Panc1 (cell line): ENCODE data around the gene FANCC. TPM values are rescaled to one million over a fixed set of nuclear protein-coding genes. Genes with fewer than 3 reads are reported as not detected.

ENCODE experiments used
- ATAC-seq: fragments of 200-7000 bp; cut with Tn5 transposase; 2 replicates; pipeline ENCODE4 v1.9.1; 2020; ENCODE audit warnings: mild to moderate bottlenecking, moderate library complexity
- BruUV-seq: library from RNA; stranded (reverse); fragments of 400-500 nt; replicated peaks from 2 replicates; lab custom pipeline; 2021; lab: Mats Ljungman, UMichigan
- CTCF ChIA-PET: fragments of 300-600 bp; sonication (Branson Sonifier 250); formaldehyde crosslinking; loops from one replicate; lab custom pipeline; 2022; ENCODE audit warnings: antibody characterized with exemption; lab: Charles Lee
- POLR2A ChIA-PET: fragments of 300-600 bp; sonication (Branson Sonifier 250); formaldehyde crosslinking; loops from one replicate; lab custom pipeline; 2022; ENCODE audit warnings: antibody characterized with exemption; lab: Charles Lee
- DNase-seq: peaks from one replicate; pipeline ENCODE4 v3.0.0-alpha.2; 2010; ENCODE audit warnings: low read depth, low spot score
- H3K27ac ChIP-seq: 2 replicates; pipeline ENCODE4 v1.5.1; 2011; ENCODE audit warnings: mild to moderate bottlenecking, low read length, inconsistent platforms
- H3K27me3 ChIP-seq: fragments of 200-500 bp; sonication (Bioruptor generic); 2 replicates; pipeline ENCODE4 v1.6.0; 2014; ENCODE audit warnings: low read length, inconsistent platforms; ENCODE audit not compliant: control insufficient read depth, insufficient read depth
- H3K36me3 ChIP-seq: fragments of 200-500 bp; sonication (Bioruptor generic); 2 replicates; pipeline ENCODE4 v1.5.1; 2014; ENCODE audit warnings: inconsistent platforms, mild to moderate bottlenecking, low read length, moderate library complexity; ENCODE audit not compliant: control insufficient read depth, insufficient read depth
- H3K4me1 ChIP-seq: 2 replicates; pipeline ENCODE4 v1.5.1; 2011; ENCODE audit warnings: inconsistent platforms, mild to moderate bottlenecking, low read length, moderate library complexity; ENCODE audit not compliant: control insufficient read depth, insufficient read depth
- H3K4me3 ChIP-seq, 2 experiments: 2 replicates each; pipeline ENCODE4 v1.5.1; 2011 to 2012; ENCODE audit warnings: low read depth in 2 of 2, low read length in 2 of 2, mild to moderate bottlenecking in 2 of 2, inconsistent platforms in 1 of 2, moderate library complexity in 1 of 2
- H3K9me3 ChIP-seq: fragments of 200-500 bp; sonication (Bioruptor generic); 2 replicates; pipeline ENCODE4 v1.5.1; 2014; ENCODE audit warnings: low read depth, mild to moderate bottlenecking, inconsistent platforms, low read length, moderate library complexity; ENCODE audit not compliant: control insufficient read depth, insufficient read depth
- POLR2AphosphoS5 ChIP-seq: IDR thresholded peaks from 2 replicates; pipeline ENCODE4 v1.6.1; 2012; ENCODE audit warnings: mild to moderate bottlenecking, low read depth, low read length, moderate library complexity
- REST ChIP-seq, 2 experiments: IDR thresholded peaks; 2 replicates each; pipeline ENCODE4 v1.6.1; 2011 to 2012; ENCODE audit warnings: low read depth in 2 of 2, control low read depth in 1 of 2, low read length in 1 of 2, mild to moderate bottlenecking in 1 of 2, moderate library complexity in 1 of 2; ENCODE audit not compliant: insufficient read depth in 1 of 2
- SIN3A ChIP-seq: IDR thresholded peaks from 2 replicates; pipeline ENCODE4 v1.6.1; 2012; ENCODE audit warnings: low read depth, mild to moderate bottlenecking, low read length, moderate library complexity, borderline replicate concordance; ENCODE audit not compliant: insufficient read depth
- TCF7L2 ChIP-seq: IDR thresholded peaks from 2 replicates; pipeline ENCODE4 v1.6.1; 2011; ENCODE audit warnings: mild to moderate bottlenecking, low read depth, low read length, inconsistent platforms
- in situ Hi-C: cut with HindIII; loops from 2 replicates; pipeline ENCODE4 v1.10.0; 2016; ENCODE audit warnings: low sequenced_read_pairs, low pct_unique_long_range_greater_than_20kb
- intact Hi-C: fragments of 100-400 bp; cut with micrococcal nuclease; formaldehyde crosslinking; loops from one replicate; pipeline ENCODE4 v1.10.0; 2022; ENCODE audit not compliant: unreplicated experiment
- total RNA-seq: library from RNA; stranded (reverse); gene quantifications from one replicate; pipeline ENCODE4 v1.2.1, GENCODE V29; 2021; ENCODE audit not compliant: unreplicated experiment
- TF ChIP-seq, protein P1 (sequence below): fragments of 450-650 bp; IDR thresholded peaks from 2 replicates; pipeline ENCODE4 v1.5.1; 2017; ENCODE audit warnings: mild to moderate bottlenecking

FANCC gene
- total RNA-seq, 1 experiment from 2014 or later: 17.8 TPM

- POLR2A ChIA-PET: no interaction called here
- in situ Hi-C loops (no loop called here), intact Hi-C loops (no loop called here)
- H3K9me3 ChIP-seq: no peaks in the 10 kb centered on the region
- no peak for TF ChIP-seq POLR2AphosphoS5
- TF ChIP-seq REST (IDR thresholded peaks at IDR 0.05; ENCODE audit: insufficient read depth in 1 of 2, low read depth in 2 of 2, low read length in 1 of 2): no peak
- TF ChIP-seq TCF7L2: no peak
- TF ChIP-seq, protein P1, sequence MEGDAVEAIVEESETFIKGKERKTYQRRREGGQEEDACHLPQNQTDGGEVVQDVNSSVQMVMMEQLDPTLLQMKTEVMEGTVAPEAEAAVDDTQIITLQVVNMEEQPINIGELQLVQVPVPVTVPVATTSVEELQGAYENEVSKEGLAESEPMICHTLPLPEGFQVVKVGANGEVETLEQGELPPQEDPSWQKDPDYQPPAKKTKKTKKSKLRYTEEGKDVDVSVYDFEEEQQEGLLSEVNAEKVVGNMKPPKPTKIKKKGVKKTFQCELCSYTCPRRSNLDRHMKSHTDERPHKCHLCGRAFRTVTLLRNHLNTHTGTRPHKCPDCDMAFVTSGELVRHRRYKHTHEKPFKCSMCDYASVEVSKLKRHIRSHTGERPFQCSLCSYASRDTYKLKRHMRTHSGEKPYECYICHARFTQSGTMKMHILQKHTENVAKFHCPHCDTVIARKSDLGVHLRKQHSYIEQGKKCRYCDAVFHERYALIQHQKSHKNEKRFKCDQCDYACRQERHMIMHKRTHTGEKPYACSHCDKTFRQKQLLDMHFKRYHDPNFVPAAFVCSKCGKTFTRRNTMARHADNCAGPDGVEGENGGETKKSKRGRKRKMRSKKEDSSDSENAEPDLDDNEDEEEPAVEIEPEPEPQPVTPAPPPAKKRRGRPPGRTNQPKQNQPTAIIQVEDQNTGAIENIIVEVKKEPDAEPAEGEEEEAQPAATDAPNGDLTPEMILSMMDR: no peak
- no peak for TF ChIP-seq SIN3A
- H3K36me3 ChIP-seq: no peaks in the 10 kb centered on the region
- no peaks in the 10 kb centered on the region for H3K27me3 ChIP-seq
- no peaks in the 10 kb centered on the region for H3K4me1 ChIP-seq
- ATAC-seq: no peak
- no TSS peak for BruUV-seq
- CTCF ChIA-PET: no interaction called here
- no peak for DNase-seq
- H3K4me3 ChIP-seq: no peak overlapping the region
- no peak overlapping the region for H3K27ac ChIP-seq
Measured at GRCh38 chr9:95197692-95198271, 119.7 kb downstream of the FANCC start.

- ATAC-seq: no peak
- Histone ChIP-seq H3K27me3 (no peaks in the 10 kb centered on the region), H3K36me3 (no peaks in the 10 kb centered on the region), H3K4me3 (no peak overlapping the region), H3K27ac (no peak overlapping the region), H3K9me3 (no peaks in the 10 kb centered on the region), H3K4me1 (no peaks in the 10 kb centered on the region)
- DNase-seq: no peak
- CTCF ChIA-PET: no interaction called here
- intact Hi-C loops: no loop called here
- BruUV-seq: no TSS peak
- POLR2A ChIA-PET: no interaction called here
- TF ChIP-seq, protein P1: no peak
- in situ Hi-C loops: no loop called here
Measured at GRCh38 chr9:95193480-95193879, 124.0 kb downstream of the FANCC start.
